Left colon (tissue), 2 donors: ENCODE results near the gene SFMBT2. TPM values are rescaled to one million over a fixed set of nuclear protein-coding genes. Genes with fewer than 3 reads are reported as not detected.
A peak's percentile ranks its signal among the peaks of the same experiment; 100 is the strongest.

ENCODE experiments used
- ATAC-seq: fragments of 200-7000 bp; cut with Tn5 transposase; one replicate; pipeline ENCODE4 v1.9.1; 2020; ENCODE audit warnings: mild to moderate bottlenecking, moderate library complexity
- DNase-seq, 2 donors: peaks; one replicate each; pipeline ENCODE4 v3.0.0-alpha.2; 2020
- intact Hi-C, 2 donors: fragments of 100-400 bp; cut with DNase I in 1 of 2; cut with micrococcal nuclease in 1 of 2; formaldehyde crosslinking; loops; one replicate each; pipeline versions ENCODE4 v1.11.2 to v1.14.0; 2022; cut with DNase I, micrococcal nuclease
- total RNA-seq, 2 donors: library from RNA; stranded (reverse); fragmentation: NEBNext Ultra II Directional; extraction: Animal tissue kit (Norgen Biotek cat#: 25700); gene quantifications; one replicate each; pipeline ENCODE4 v1.2.1, GENCODE V29; 2021
- donor health status: DM: no; HTN: no; CAD: no.
- donor health status: DM: yes; HTN: yes; CAD: no.

Gene SFMBT2
- total RNA-seq, 2 donors from 2014 or later: 3.4 to 7.5 TPM

DNA sequence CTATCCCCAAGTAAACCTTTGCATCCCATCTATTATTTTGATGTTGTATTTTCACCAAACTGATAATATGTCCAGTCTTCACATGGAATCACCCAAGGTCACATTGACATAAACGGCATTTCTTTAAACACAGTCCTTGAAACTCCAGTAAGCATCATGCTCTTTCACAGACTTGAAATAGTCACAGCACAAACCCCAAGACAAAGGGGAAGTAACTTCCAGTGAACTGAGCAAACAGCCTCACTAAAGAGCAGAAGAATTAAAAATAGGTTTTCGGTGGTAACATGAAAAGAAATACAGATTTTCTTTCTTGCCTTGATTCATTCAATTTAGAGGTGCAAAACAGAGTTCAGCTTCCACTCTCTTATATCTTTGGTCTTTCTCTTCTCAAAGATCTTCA lies 253.7 kb downstream of the SFMBT2 start:
- intact Hi-C loops: no loop called here
- ATAC-seq: no peak
- DNase-seq: no peak

DNA sequence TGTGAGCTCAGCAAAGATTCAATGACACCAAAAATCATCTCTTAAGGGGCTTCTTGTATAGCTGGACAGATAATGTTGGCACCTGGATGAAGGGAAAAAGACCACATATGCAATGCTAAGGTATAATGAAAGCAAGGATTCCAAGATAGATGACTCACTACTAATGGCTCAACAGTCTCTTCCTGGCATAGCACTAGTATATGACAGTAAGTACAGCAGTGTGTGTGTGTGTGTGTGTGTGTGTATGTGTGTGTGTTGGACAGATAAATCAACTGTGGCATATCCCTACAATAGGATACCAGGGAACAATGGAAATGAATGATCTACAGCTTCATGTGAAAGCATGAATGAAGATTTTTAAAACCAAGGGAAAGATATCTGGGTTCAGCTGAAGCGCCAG lies 257.1 kb downstream of the SFMBT2 start:
- no peak for DNase-seq
- intact Hi-C loops: no loop called here
- no peak for ATAC-seq

DNA sequence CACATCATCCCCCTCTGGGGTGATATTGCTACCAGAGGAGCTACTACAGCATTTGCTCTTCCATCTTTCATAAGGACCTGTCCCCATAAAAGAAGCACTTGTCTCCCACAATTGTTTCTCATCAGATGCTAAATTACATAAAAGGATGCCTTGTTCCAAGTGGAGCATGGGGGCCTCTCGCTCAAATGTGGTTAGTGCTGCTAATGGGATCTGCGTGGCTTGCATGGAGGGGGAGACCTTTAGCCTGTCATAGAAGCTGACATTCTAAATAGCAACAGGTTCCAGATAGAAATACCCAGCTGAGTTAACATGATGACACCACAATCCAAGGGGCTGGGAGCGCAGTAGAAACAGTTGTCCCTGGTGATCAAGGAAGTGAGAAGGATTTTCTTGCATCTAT lies 257.9 kb downstream of the SFMBT2 start:
- no peak for DNase-seq
- intact Hi-C loops: no loop called here
- no peak for ATAC-seq

DNA sequence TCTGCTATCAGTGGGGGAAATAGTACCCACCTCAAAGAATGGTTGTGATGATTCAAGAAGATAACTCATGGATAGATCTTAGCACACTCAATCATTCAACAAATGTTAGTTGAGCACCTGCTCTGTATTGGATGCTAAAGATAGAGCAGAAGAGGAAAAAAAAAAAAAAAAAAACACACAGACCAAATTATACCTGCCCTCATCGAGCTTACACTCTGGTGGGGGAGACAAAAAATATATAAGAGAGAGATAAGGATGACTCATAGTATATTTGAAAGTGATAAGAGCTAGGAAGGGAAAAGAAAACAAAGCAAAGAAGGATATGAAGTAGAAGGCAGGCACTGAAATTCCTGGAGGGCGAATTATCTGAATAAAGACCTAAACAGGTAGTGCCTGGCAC lies 258.5 kb downstream of the SFMBT2 start:
- intact Hi-C loops: no loop called here
- no peak for ATAC-seq
- DNase-seq: no peak

DNA sequence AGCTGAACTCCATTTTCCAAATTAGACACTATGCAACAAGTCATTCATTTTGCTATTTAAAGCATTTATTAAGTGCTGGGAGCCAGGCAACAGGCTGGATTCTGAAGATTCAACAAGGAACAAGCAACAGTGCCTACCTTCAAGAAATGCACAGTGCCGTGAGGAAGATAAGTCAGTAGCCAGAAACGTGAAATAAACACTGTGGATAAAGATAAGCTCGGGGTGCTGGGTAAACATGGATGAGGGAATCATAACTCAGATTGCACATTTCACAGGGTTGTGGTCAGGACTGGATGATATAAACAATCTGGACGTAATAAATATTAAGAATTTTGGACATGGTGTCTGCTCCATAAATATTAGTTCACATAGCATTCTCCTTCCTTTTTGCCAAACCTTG lies 259.3 kb downstream of the SFMBT2 start:
- no peak for ATAC-seq
- no peak for DNase-seq
- intact Hi-C loops: no loop called here

DNA sequence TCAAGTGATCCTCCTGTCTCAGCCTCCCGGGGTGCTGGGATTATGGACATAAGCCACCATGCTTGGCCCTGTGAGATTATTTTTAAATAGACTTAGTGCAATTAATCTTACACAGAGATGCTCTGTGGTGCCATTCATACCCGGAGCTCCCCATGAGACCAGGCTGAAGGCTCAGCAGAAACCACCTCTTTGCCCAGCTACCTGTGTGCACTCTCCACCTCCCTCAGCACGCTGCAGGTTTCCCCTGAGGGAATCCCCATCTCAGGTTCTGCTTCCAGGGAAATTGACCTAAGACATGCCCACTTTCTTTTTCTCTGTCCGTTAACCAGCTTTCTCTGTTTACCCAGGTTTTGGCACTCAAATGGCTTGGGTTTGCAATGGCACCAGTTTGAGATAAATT lies 260.5 kb downstream of the SFMBT2 start:
- intact Hi-C loops: no loop called here
- DNase-seq (no peak), ATAC-seq (no peak)

DNA sequence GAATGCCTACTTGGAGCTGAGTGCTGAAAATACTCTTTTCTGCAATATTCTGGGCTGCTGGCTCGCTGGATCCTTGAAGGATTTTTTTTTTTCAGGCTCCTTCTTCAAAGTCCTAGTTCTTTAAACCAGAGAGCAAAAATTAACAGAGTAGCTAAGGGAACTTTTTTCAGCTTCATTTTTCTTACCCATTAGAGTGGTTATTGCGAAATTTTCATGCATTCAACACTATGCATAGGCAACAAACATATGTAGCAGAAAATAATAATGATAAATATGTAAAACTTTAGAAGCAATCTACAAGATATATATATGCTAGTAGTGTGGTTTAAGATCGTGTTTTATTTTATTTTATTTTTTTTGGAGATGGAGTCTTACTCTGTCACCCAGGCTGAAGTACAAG lies 264.6 kb downstream of the SFMBT2 start:
- ATAC-seq: no peak
- intact Hi-C loops: no loop called here
- no peak for DNase-seq

DNA sequence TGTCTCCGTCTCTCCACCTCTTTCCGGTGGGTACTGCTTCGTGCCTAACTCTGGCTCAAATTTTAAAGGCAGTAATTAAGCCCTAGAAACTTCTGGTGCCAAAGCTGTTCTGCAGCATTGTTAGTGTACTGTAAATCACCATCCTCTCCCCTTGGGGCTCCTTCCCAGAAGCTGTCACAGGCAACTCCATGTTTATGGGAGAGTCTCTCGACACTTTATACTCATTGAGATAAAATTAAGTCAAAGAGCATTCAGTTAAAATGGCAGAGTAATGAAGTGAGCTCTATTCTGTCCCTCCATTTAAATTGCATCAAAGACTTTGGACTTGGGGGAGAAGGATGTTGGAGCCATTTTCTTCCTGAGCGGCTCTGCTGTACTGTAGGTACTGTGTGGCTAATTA lies 274.8 kb downstream of the SFMBT2 start:
- DNase-seq (no peak), ATAC-seq (no peak)
- intact Hi-C loops: no loop called here

DNA sequence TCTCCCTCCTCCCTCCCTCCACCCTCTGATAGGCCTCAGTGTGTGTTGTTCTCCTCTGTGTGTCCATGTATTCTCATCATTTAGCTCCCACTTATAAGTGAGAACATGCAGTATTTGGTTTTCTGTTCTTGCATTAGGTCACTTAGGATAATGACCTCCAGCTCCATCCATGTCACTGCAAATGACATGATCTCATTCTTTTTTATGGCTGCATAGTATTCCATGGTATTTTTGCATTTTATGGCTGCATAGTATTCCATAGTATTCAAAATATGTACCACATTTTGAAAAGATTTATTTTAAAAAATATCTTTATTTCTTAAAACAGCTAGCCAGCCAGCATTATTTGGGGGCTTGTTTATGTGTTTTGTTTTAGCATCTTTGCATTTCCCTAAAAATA lies 275.6 kb downstream of the SFMBT2 start:
- ATAC-seq (no peak), DNase-seq (no peak)
- intact Hi-C loops: no loop called here

DNA sequence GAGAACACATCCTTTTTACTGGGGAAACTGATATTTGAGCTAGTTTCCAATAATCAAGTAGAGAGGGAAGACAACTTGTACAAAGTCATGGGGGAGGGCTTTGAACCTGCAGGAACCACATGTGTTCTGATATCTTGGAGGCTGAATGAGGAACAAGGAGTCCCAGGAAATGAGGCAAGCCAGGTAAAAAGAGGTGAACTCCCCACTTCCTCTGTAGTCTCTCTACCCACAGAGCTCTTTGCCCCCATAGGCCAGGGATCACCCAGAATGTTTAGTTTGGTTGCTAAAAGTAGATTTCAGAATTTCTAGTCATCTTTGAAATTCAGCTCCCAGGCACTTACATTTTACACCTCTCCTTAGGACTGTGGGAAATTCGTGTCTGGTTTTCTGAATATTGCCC lies 276.4 kb downstream of the SFMBT2 start:
- ATAC-seq (no peak), DNase-seq (no peak)
- intact Hi-C loops: no loop called here

DNA sequence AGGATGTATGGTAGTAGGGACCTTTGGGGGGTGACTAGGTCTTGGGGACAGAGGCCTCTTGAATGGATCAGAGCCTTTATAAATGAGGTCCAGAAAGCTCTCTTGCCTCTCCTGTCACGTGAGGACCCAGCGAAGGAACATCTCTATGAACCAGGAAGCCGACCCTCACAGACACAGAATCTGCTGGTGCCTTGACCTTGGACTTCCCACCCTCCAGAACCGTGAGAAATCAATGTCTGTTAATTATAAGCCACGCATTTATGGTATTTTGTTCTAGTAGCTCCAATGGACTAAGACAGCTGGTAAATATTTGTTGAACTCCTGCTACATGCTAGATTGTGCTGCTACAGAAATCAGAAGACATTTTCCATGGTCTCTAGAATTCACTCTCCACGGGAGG lies 276.9 kb downstream of the SFMBT2 start:
- DNase-seq (no peak), ATAC-seq (no peak)
- intact Hi-C loops: no loop called here

DNA sequence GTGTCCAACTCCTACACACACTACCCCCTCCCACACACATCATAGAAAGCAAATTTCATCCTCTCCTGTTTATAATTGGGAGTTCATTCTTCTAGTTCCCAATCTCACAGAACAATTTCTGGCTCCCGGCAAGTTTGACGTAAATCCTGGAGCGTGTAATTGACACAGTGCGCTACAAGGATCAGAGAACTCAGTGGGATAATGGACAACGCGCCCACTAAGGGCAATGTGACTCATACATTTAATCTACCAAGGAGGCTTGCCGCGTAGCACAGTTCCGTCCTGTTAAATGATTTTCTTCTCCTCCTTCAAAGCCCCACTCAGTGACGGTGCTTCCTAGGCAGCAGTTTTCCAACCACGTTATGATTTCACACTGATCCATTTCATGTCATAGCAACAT lies 277.6 kb downstream of the SFMBT2 start:
- ATAC-seq: no peak
- intact Hi-C loops: no loop called here

DNA sequence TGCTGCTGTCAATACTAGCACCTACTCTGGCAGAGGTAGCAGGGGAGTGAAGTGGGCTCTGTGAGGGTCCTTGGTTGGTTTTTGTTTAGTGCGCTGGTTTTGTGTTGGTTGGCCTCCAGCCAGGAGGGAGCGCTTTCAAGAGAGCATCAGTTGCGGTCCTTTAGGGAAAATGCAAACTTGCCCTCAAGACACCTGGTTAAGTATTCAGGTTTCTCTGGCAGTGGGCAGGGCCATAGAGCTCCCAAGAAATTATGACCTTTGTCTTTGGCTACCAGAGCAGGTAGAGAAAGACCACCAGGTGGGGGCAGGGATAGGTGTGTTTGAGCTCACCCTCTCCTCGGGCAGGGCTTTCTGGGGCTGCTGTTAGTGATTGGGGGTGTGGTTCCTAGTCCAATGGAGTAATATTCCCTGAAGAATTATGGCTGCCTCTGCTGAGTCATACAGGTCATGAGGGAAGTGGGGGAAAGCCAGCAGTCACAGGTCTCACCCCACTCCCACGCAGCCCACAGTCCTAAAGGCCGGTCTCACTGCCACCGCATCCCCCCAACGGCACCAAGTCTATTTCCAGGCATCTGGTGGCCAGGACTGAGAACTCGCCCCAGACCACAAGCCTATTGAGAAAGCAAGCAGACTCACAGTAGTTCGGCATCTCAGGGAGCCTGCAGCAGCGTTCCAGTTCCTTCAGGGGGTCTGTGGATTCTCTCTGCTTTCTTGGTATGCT lies 280.5 kb downstream of the SFMBT2 start:
- ATAC-seq (no peak), DNase-seq (no peak)
- intact Hi-C loops: no loop called here

More for the DNA sequence above, 277.6 kb downstream of the SFMBT2 start:
- no peak for DNase-seq

DNA sequence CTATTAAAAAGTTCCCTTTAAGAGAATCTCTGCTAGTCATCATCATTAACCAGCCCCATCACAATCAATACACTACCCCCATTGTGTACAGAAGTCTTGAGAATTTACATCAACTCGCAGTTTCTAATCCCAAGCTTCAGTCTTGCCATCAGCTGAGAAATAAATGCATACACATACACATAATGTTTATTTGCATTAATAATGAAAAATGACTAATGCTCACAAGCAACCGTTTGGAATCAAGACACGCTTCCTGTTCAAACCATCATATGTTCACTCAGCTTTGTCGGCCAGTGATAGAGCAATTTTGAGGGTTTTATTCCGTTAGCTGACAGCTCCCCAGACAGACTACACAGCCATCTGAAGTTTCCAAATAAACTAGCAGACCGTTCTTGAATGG lies 287.1 kb downstream of the SFMBT2 start:
- no peak for DNase-seq
- ATAC-seq: no peak
- intact Hi-C loops: no loop called here

DNA sequence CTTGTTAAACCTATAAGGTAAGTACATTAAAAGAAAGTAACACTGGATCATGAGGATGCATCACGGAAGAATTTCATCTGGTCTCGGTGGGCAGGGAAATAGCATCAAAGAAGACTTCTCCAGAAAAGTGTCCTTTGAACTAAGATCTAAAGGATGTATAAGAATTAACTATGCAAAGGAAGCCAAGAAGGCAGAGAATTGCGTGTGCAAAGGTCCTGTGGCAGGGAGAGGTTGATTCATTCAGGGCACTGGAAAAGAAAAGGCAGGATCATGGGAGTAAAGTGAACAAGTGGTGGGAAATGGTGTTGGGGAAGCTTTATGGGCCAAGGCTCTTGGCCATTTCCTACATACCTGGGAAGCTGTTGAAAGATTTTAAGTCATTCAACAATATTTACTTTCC lies 288.3 kb downstream of the SFMBT2 start:
- no peak for ATAC-seq
- intact Hi-C loops: no loop called here
- DNase-seq: no peak

DNA sequence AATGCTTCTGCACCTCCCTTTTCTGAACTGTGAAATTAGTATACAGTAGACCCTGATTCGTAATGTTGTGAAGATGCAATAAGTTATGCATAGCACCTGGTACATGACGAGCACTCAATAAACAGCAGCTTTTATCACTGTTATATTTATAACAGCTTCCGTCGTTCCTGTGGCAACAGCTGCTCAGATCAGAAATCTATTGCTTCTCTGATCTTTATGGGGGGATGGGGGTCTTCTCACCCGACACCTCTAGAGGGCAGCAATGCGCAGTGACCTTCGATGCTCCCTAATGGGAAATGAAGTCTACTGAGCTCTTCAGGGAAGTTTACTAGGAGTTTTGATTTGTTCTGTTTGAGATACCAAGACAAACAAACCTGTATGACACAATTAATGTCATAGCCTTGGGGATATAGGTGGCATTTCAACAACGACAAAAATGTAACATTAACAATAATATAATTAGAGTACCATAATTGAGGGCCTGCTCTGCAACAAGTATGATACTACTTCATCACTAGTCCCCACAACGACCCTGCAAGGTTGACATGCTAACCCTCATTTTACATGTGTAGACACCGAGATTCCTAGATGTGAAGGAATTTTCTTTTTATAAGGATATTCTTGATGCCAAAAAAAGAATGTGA lies 289.6 kb downstream of the SFMBT2 start:
- intact Hi-C loops: no loop called here
- ATAC-seq: no peak
- DNase-seq: peak in 1 of 2 donors; percentile 52

DNA sequence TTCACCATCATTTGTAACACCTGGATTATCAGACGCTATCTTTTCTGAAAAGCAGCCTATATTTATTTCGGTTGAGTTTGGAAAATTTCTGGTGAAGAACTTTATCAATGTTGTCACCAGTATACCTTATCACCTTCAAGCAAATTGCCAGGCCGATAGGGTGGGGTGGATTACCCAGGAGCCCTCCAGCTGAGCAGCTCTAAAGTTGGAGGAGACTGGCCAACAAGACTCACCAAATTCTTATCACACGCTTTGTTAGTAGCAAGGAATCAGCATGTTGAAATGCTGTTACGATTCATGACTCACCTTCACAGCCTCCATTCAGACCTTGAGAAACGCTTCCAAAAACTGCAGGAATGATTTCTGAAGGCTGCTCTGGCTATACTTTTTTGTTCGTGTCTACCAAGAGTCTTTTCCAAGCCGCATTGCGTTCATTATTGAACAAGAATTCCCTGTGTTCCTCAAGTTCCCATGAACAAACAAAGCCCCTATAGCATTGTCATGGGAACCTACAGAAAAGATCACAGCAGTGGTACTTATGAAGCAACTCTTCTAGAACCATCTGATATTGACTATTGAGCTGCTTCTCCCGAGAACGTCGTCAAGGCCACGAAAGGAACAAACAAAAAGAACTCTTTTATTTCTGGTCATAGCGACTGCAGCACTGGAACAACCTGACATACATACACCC lies 291.4 kb downstream of the SFMBT2 start:
- intact Hi-C loops: no loop called here
- ATAC-seq (no peak), DNase-seq (no peak)

DNA sequence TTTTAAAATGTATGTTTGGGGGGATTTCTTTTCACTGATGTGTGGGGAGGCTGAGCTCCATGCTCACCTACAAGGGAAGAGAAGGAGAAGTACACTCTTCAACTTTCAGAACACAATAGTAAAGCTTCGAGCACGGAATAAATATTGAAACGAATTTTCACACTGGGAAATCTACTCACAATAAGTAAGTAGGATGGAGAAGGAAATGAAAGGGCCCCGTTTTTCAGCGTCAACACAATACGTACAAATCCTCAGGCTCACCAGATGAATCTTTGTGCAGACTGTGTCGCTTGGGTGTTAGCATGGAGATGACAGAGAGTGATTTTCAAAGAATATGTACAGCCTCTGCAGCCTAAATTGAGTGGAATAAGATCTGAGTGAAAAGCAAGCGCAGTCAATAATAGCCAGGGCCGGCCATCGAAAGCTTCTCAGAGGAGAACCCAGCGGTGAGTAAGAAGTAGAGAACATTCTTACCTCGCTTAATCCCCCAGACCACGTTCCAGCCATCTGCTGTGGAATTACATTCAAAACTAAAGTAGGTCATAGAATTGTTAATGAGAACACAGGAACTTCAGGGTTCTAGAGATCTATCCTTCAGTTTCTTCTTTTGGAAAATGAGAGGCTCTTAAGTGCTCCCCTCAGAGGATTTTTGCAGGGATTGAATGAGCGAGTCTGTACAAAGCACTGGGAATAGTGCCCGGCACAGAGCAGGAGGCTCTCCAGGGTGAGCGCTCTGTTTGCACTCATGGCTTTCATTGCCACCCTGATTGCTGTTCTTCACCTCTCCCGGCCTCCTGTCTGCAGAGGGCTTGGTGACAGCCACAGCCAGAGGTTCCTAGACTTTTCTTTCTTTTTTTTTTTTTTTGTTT lies 292.8 kb downstream of the SFMBT2 start:
- intact Hi-C loops: no loop called here
- ATAC-seq: no peak
- DNase-seq: no peak

DNA sequence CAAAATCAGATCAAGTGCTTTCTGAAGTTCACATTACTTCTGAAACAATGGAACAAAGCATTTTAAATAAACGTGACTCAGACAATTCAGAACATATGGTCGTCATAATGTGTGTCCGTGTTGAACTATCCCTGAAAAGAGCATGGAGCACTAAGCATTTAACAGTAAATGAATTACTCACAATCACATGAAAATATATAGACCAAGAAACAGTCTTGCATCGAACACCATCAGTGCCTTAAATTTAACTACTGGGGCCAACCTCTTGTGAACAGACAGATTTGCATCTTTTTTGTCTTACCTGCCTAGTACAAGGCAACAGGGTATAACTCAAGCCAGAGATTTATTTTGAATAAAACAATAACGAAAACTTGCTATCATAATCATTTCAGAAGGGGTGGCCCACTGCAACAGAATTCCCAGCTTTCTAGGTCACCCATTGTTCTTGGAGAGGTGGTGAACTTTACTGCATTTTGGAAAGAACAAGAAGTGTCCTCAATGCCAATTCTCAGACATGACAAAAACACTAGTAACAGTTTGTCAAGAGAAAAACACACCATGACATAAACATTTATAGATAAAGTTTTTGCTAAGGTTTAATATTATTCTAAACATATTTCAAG lies 293.5 kb downstream of the SFMBT2 start:
- ATAC-seq: no peak

More for the DNA sequence above, 293.5 kb downstream of the SFMBT2 start:
- no peak for DNase-seq
- intact Hi-C loops: no loop called here
